Peyer's patch (tissue), 4 donors: ENCODE measurements around the gene IL12RB1.

ENCODE experiments used
- CTCF ChIP-seq, 6 experiments: fragments of 450-650 bp in 4 of 6; fragments of 200-600 bp in 2 of 6; sonication (generic) in 1 of 6; IDR thresholded peaks; one replicate each; pipeline ENCODE4 v1.5.1; 2017 to 2019; ENCODE audit warnings: antibody characterized with exemption in 6 of 6, mild to moderate bottlenecking in 3 of 6, moderate library complexity in 1 of 6
- POLR2A ChIP-seq, 2 donors: fragments of 450-650 bp; IDR thresholded peaks; one replicate each; pipeline ENCODE4 v1.5.1; 2017; ENCODE audit warnings: antibody characterized with exemption in 2 of 2, mild to moderate bottlenecking in 2 of 2, moderate library complexity in 2 of 2

DNA sequence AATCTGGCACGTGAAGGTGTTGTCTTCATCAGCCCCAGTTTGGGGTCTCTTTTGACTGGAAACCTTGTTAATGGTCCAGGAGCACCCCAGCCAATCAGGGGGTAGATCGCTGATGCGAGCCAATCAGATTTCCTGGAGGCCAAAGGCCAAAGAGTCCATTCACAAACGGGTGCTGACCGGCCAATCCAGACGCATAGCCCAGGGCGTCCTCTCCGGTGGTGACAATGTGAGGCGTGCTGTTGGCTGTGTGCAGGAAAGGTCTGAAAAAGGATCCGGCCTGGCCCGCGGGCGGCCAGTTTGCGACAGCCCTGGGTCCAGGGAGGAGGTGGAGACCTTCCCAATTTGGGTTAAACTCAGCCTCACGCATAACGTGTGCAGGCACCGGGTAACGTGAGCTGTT is 14.0 kb upstream of the IL12RB1 start:
- TF ChIP-seq CTCF (IDR thresholded peaks at IDR 0.05), result no peak
- no peak for TF ChIP-seq POLR2A (IDR thresholded peaks at IDR 0.05)
